ENCODE measurements around the gene SLC32A1. TPM values are rescaled to one million over a fixed set of nuclear protein-coding genes. Genes with fewer than 3 reads are reported as not detected.

The SLC32A1 gene
- not detected in 2 replicates for total RNA-seq (2012; rRNA removed)

GRCh38 chr20:38723848-38724625, at the start of gene SLC32A1:
Gene SLC32A1, plus strand, starts transcription at chr20:38724486. Its CDS starts 239 bp downstream, at chr20:38724725.
- Histone ChIP-seq H3K9ac (ENCODE audit: low read depth, low read length) (no peak within 1 kb of the TSS), H3K4me1 (ENCODE audit: control insufficient read depth, insufficient read depth, low read length) (no peaks in the 10 kb centered on the region), H3K4me2 (ENCODE audit: low read length) (no peak within 1 kb of the TSS), H3K27me3 (ENCODE audit: control insufficient read depth, insufficient read depth, low read length) (peaks cover 94% of the 10 kb centered on the region), H3K9me3 (replicated peaks; ENCODE audit: low read length) (no peaks in the 10 kb centered on the region), H3K4me3 (ENCODE audit: low read length) (no peak within 1 kb of the TSS), H3K36me3 (ENCODE audit: insufficient read depth, low read length) (no peaks in the 10 kb centered on the region)

DNA sequence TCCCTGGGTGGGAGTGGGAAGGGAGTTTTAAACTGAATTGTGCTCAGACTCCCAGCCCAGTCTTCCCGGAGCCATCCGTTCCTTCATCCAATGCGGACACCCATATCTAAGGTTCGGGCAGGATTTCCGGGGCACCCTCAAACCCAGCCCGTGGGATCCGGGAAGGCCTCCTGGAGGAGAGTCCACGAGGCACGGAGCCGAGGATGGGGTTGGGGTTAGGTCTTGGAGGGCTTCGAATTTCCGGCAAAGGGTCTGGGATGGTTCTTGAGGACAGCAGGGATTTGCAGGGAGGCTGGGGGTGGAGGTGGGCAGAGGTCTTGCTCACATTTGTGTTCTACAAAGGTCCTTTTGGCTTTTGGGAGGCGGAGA, 49.5 kb upstream of the SLC32A1 start:
- peaks cover 10% of the 10 kb centered on the region for H3K4me1 ChIP-seq (ENCODE audit: control insufficient read depth, insufficient read depth, low read length)
- H3K27me3 ChIP-seq (ENCODE audit: control insufficient read depth, insufficient read depth, low read length), result peaks cover 25% of the 10 kb centered on the region
- H3K4me3 ChIP-seq (ENCODE audit: low read length), result peak overlapping the region; percentile 30
- peak overlapping the region; percentile 98 for H3K4me2 ChIP-seq (ENCODE audit: low read length)
- H3K9me3 ChIP-seq (replicated peaks; ENCODE audit: low read length), result no peaks in the 10 kb centered on the region
- H3K36me3 ChIP-seq (ENCODE audit: insufficient read depth, low read length), result no peaks in the 10 kb centered on the region
- no peak overlapping the region for H3K9ac ChIP-seq (ENCODE audit: low read depth, low read length)

DNA sequence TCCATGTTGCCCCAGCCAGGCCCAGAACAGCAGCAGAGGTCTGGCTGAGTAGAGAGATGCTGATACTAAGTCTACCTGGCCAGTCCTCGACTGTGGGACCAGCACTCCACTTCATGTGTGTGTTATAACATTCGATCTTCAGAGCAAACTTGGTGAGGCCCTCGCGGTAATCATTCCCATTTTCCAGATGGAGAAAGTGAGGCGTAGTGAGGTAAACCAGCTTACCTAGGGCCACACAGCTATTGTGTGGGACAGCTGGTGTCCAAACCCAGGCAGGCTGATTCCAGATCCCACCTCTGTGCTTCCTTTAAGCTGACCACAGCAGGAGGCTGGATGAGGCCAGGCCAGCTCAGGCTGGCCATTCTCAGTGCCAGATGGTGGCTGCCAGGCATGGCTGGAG, 47.7 kb upstream of the SLC32A1 start:
- no peaks in the 10 kb centered on the region for H3K9me3 ChIP-seq (replicated peaks; ENCODE audit: low read length)
- H3K27me3 ChIP-seq (ENCODE audit: control insufficient read depth, insufficient read depth, low read length), result peaks cover 20% of the 10 kb centered on the region
- peaks cover 10% of the 10 kb centered on the region for H3K4me1 ChIP-seq (ENCODE audit: control insufficient read depth, insufficient read depth, low read length)
- H3K36me3 ChIP-seq (ENCODE audit: insufficient read depth, low read length), result no peaks in the 10 kb centered on the region
- H3K4me2 ChIP-seq (ENCODE audit: low read length), result no peak overlapping the region
- H3K9ac ChIP-seq (ENCODE audit: low read depth, low read length), result no peak overlapping the region
- H3K4me3 ChIP-seq (ENCODE audit: low read length), result no peak overlapping the region

- Histone ChIP-seq H3K27me3 (ENCODE audit: control insufficient read depth, insufficient read depth, low read length) (peaks cover 11% of the 10 kb centered on the region), H3K4me3 (ENCODE audit: low read length) (no peak overlapping the region), H3K4me2 (ENCODE audit: low read length) (no peak overlapping the region), H3K9ac (ENCODE audit: low read depth, low read length) (no peak overlapping the region), H3K4me1 (ENCODE audit: control insufficient read depth, insufficient read depth, low read length) (no peaks in the 10 kb centered on the region), H3K36me3 (ENCODE audit: insufficient read depth, low read length) (no peaks in the 10 kb centered on the region), H3K9me3 (replicated peaks; ENCODE audit: low read length) (no peaks in the 10 kb centered on the region)
These were observed 43.6 kb upstream of the SLC32A1 start for GRCh38 chr20:38680500-38681306.

- H3K36me3 ChIP-seq (ENCODE audit: insufficient read depth, low read length), result no peaks in the 10 kb centered on the region
- no peak overlapping the region for H3K4me2 ChIP-seq (ENCODE audit: low read length)
- no peaks in the 10 kb centered on the region for H3K4me1 ChIP-seq (ENCODE audit: control insufficient read depth, insufficient read depth, low read length)
- H3K4me3 ChIP-seq (ENCODE audit: low read length), result no peak overlapping the region
- no peaks in the 10 kb centered on the region for H3K9me3 ChIP-seq (replicated peaks; ENCODE audit: low read length)
- peaks cover 4% of the 10 kb centered on the region for H3K27me3 ChIP-seq (ENCODE audit: control insufficient read depth, insufficient read depth, low read length)
- no peak overlapping the region for H3K9ac ChIP-seq (ENCODE audit: low read depth, low read length)
These were observed 39.0 kb upstream of the SLC32A1 start for GRCh38 chr20:38685271-38685670.

DNA sequence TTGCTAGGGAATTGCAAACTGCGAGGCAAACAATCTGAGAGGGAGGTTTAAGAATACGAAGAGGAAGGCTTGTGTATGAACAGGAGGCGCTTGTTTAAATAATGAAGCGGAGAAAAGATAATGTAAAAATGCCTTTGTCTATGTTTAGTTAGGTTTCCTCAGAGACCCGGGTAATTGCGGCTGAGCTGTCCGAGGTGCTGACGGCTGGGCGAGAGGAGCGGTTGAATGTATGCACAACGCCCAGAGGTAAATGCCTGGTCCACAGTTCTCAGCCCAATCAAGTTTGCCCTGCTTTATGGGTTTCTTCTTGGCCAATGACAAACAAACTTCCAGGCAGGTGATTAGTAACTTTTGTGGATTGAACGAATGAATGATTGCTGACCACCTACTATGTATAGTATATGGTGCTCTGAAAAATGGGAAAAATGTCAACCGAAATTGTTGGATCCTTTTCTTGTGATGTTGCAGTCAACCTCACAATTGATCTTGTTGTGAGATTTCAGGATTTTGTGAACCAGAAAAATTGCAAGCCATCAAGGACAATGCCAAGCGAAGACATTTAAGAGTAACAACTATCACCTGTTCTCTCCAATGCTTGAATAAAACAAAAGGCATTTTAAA, 38.3 kb upstream of the SLC32A1 start:
- H3K4me1 ChIP-seq (ENCODE audit: control insufficient read depth, insufficient read depth, low read length), result no peaks in the 10 kb centered on the region
- H3K9ac ChIP-seq (ENCODE audit: low read depth, low read length), result no peak overlapping the region
- H3K27me3 ChIP-seq (ENCODE audit: control insufficient read depth, insufficient read depth, low read length), result peaks cover 4% of the 10 kb centered on the region
- no peaks in the 10 kb centered on the region for H3K36me3 ChIP-seq (ENCODE audit: insufficient read depth, low read length)
- H3K4me3 ChIP-seq (ENCODE audit: low read length), result no peak overlapping the region
- no peaks in the 10 kb centered on the region for H3K9me3 ChIP-seq (replicated peaks; ENCODE audit: low read length)
- H3K4me2 ChIP-seq (ENCODE audit: low read length), result no peak overlapping the region

GRCh38 chr20:38692436-38693411, 31.6 kb upstream of the SLC32A1 start:
- H3K4me3 ChIP-seq (ENCODE audit: low read length), result no peak overlapping the region
- H3K4me2 ChIP-seq (ENCODE audit: low read length), result no peak overlapping the region
- no peaks in the 10 kb centered on the region for H3K36me3 ChIP-seq (ENCODE audit: insufficient read depth, low read length)
- no peaks in the 10 kb centered on the region for H3K4me1 ChIP-seq (ENCODE audit: control insufficient read depth, insufficient read depth, low read length)
- peaks cover 4% of the 10 kb centered on the region for H3K27me3 ChIP-seq (ENCODE audit: control insufficient read depth, insufficient read depth, low read length)
- no peaks in the 10 kb centered on the region for H3K9me3 ChIP-seq (replicated peaks; ENCODE audit: low read length)
- no peak overlapping the region for H3K9ac ChIP-seq (ENCODE audit: low read depth, low read length)

GRCh38 chr20:38697306-38697705, 27.0 kb upstream of the SLC32A1 start:
- Histone ChIP-seq H3K9me3 (replicated peaks; ENCODE audit: low read length) (no peaks in the 10 kb centered on the region), H3K4me2 (ENCODE audit: low read length) (no peak overlapping the region), H3K36me3 (ENCODE audit: insufficient read depth, low read length) (no peaks in the 10 kb centered on the region), H3K9ac (ENCODE audit: low read depth, low read length) (no peak overlapping the region), H3K27me3 (ENCODE audit: control insufficient read depth, insufficient read depth, low read length) (peaks cover 34% of the 10 kb centered on the region), H3K4me1 (ENCODE audit: control insufficient read depth, insufficient read depth, low read length) (no peaks in the 10 kb centered on the region), H3K4me3 (ENCODE audit: low read length) (no peak overlapping the region)

DNA sequence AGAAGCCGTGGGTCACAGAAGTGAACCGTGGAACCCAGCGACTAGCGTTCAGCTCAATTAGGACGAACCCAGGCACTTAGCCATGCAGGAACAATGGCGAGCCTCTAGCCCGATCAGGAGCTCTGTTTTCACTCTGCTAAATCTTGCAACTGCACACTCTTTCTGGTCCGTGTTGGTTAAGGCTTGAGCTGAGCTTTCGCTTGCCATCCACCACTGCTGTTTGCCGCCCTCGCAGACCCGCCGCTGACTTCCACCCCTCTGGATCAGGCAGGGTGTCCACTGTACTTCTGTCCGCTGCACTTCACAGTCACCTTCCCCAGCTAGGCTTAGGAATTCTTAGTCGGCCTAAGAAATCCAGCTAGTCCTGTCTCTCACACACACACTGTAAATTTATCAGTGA, 25.7 kb upstream of the SLC32A1 start:
- Histone ChIP-seq H3K27me3 (ENCODE audit: control insufficient read depth, insufficient read depth, low read length) (peaks cover 42% of the 10 kb centered on the region), H3K4me2 (ENCODE audit: low read length) (no peak overlapping the region), H3K4me3 (ENCODE audit: low read length) (no peak overlapping the region), H3K9me3 (replicated peaks; ENCODE audit: low read length) (no peaks in the 10 kb centered on the region), H3K9ac (ENCODE audit: low read depth, low read length) (no peak overlapping the region), H3K4me1 (ENCODE audit: control insufficient read depth, insufficient read depth, low read length) (no peaks in the 10 kb centered on the region), H3K36me3 (ENCODE audit: insufficient read depth, low read length) (no peaks in the 10 kb centered on the region)

DNA sequence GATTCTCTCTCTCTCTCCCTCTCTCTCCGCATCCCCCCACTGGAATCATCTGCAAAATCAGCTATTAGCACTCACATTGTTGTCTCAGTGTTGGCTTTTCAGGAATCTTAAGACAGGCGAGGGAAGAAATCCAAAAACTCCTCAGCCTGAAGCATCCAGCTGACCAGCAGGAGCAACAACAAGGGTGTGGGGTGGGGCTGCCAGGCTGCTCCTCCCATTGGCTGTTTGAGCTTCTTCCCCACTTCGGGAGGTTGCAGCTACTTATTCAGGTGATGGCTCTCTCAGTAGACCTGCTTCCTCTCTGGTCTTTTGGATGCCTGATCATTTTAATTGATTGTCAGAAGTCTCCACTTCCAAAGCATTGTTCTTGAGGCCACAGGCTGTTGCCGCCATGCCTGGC, 24.1 kb upstream of the SLC32A1 start:
- no peak overlapping the region for H3K9ac ChIP-seq (ENCODE audit: low read depth, low read length)
- no peak overlapping the region for H3K4me2 ChIP-seq (ENCODE audit: low read length)
- no peaks in the 10 kb centered on the region for H3K4me1 ChIP-seq (ENCODE audit: control insufficient read depth, insufficient read depth, low read length)
- H3K36me3 ChIP-seq (ENCODE audit: insufficient read depth, low read length), result no peaks in the 10 kb centered on the region
- H3K27me3 ChIP-seq (ENCODE audit: control insufficient read depth, insufficient read depth, low read length), result peaks cover 45% of the 10 kb centered on the region
- no peaks in the 10 kb centered on the region for H3K9me3 ChIP-seq (replicated peaks; ENCODE audit: low read length)
- no peak overlapping the region for H3K4me3 ChIP-seq (ENCODE audit: low read length)

DNA sequence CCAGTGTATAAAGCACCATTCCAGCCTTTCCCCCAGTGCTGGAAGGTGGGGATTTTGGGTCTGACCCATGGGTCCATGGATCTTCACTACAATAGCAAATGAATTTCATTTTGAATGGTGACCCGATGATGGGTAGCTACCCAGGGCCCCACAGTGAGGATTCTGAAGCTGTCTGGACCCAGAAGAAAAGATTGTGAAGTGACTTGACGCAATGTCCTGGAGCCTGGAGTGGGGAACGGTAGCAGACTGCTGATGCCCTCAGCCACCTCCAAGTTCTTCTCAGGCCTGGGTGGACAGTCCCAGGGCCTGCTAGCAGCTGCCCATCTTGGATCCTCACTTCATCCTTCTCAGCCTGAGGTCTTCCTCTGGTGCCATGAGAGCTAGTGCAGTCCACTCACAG, 23.4 kb upstream of the SLC32A1 start:
- Histone ChIP-seq H3K9ac (ENCODE audit: low read depth, low read length) (no peak overlapping the region), H3K4me1 (ENCODE audit: control insufficient read depth, insufficient read depth, low read length) (no peaks in the 10 kb centered on the region), H3K4me3 (ENCODE audit: low read length) (no peak overlapping the region), H3K4me2 (ENCODE audit: low read length) (no peak overlapping the region), H3K36me3 (ENCODE audit: insufficient read depth, low read length) (no peaks in the 10 kb centered on the region), H3K9me3 (replicated peaks; ENCODE audit: low read length) (no peaks in the 10 kb centered on the region), H3K27me3 (ENCODE audit: control insufficient read depth, insufficient read depth, low read length) (peaks cover 52% of the 10 kb centered on the region)

Data from skeletal muscle satellite cell (primary cell).